ENCODE data around the gene TCF4. TPM values are rescaled to one million over a fixed set of nuclear protein-coding genes. Genes with fewer than 3 reads are reported as not detected.

Gene TCF4
- total RNA-seq, 2 experiments from 2014 or later = 0.28 to 0.45 TPM

GRCh38 chr18:55310863-55311262, 277.1 kb downstream of the TCF4 start:
- Mint-ChIP-seq H3K9me3 (no peaks in the 10 kb centered on the region), H3K4me3 (no peak overlapping the region), H3K36me3 (ENCODE audit: low read depth) (no peaks in the 10 kb centered on the region), H3K27me3 (peaks cover 2% of the 10 kb centered on the region), H3K27ac (no peak overlapping the region), H3K4me1 (no peaks in the 10 kb centered on the region)
- ChIA-PET CTCF (no interaction called here), POLR2A (no interaction called here)
- DNase-seq = no peak

GRCh38 chr18:55310044-55310676, 277.8 kb downstream of the TCF4 start:
- POLR2A ChIA-PET = no interaction called here
- CTCF ChIA-PET = no interaction called here
- Mint-ChIP-seq H3K27me3 (peaks cover 2% of the 10 kb centered on the region), H3K4me3 (no peak overlapping the region), H3K4me1 (no peaks in the 10 kb centered on the region), H3K27ac (no peak overlapping the region), H3K9me3 (no peaks in the 10 kb centered on the region), H3K36me3 (ENCODE audit: low read depth) (no peaks in the 10 kb centered on the region)
- DNase-seq = no peak

GRCh38 chr18:55309249-55309648, 278.7 kb downstream of the TCF4 start:
- ChIA-PET POLR2A (no interaction called here), CTCF (no interaction called here)
- H3K9me3 Mint-ChIP-seq = no peaks in the 10 kb centered on the region
- H3K4me1 Mint-ChIP-seq = no peaks in the 10 kb centered on the region
- DNase-seq = no peak
- H3K36me3 Mint-ChIP-seq (ENCODE audit: low read depth) = no peaks in the 10 kb centered on the region
- peaks cover 2% of the 10 kb centered on the region for H3K27me3 Mint-ChIP-seq
- H3K27ac Mint-ChIP-seq = no peak overlapping the region
- no peak overlapping the region for H3K4me3 Mint-ChIP-seq

- Mint-ChIP-seq H3K27ac (no peak overlapping the region), H3K9me3 (no peaks in the 10 kb centered on the region), H3K36me3 (ENCODE audit: low read depth) (no peaks in the 10 kb centered on the region), H3K27me3 (no peaks in the 10 kb centered on the region), H3K4me1 (no peaks in the 10 kb centered on the region), H3K4me3 (no peak overlapping the region)
- ChIA-PET CTCF (no interaction called here), POLR2A (no interaction called here)
- DNase-seq = no peak
Measured at GRCh38 chr18:55307505-55307904, 280.5 kb downstream of the TCF4 start.

- Mint-ChIP-seq H3K27me3 (no peaks in the 10 kb centered on the region), H3K36me3 (ENCODE audit: low read depth) (no peaks in the 10 kb centered on the region), H3K4me3 (no peak overlapping the region), H3K4me1 (no peaks in the 10 kb centered on the region), H3K27ac (no peak overlapping the region), H3K9me3 (peaks cover 4% of the 10 kb centered on the region)
- DNase-seq = no peak
- ChIA-PET POLR2A (no interaction called here), CTCF (no interaction called here)
Measured at GRCh38 chr18:55306359-55307024, 281.5 kb downstream of the TCF4 start.

GRCh38 chr18:55302167-55302833, 285.7 kb downstream of the TCF4 start:
- DNase-seq = no peak
- Mint-ChIP-seq H3K36me3 (ENCODE audit: low read depth) (no peaks in the 10 kb centered on the region), H3K27ac (no peak overlapping the region), H3K4me1 (no peaks in the 10 kb centered on the region), H3K9me3 (peaks cover 4% of the 10 kb centered on the region), H3K4me3 (no peak overlapping the region), H3K27me3 (no peaks in the 10 kb centered on the region)
- ChIA-PET POLR2A (no interaction called here), CTCF (no interaction called here)

- no peak overlapping the region for H3K4me3 Mint-ChIP-seq
- no peak overlapping the region for H3K27ac Mint-ChIP-seq
- H3K27me3 Mint-ChIP-seq = no peaks in the 10 kb centered on the region
- no peak for DNase-seq
- no peaks in the 10 kb centered on the region for H3K36me3 Mint-ChIP-seq (ENCODE audit: low read depth)
- H3K9me3 Mint-ChIP-seq = peaks cover 4% of the 10 kb centered on the region
- ChIA-PET CTCF (no interaction called here), POLR2A (no interaction called here)
- no peaks in the 10 kb centered on the region for H3K4me1 Mint-ChIP-seq
Measured at GRCh38 chr18:55301824-55302166, 286.2 kb downstream of the TCF4 start.

GRCh38 chr18:55300936-55301531, 287.0 kb downstream of the TCF4 start:
- DNase-seq = no peak
- POLR2A ChIA-PET = no interaction called here
- CTCF ChIA-PET = interaction anchor here (0.7 kb wide), 1 partner anchor 66 kb away, joined by 3 read pairs; no protein-coding TSS in a partner anchor
- Mint-ChIP-seq H3K9me3 (peaks cover 4% of the 10 kb centered on the region), H3K4me1 (no peaks in the 10 kb centered on the region), H3K27ac (no peak overlapping the region), H3K4me3 (no peak overlapping the region), H3K36me3 (ENCODE audit: low read depth) (no peaks in the 10 kb centered on the region), H3K27me3 (no peaks in the 10 kb centered on the region)

GRCh38 chr18:55300421-55300935, 287.5 kb downstream of the TCF4 start:
- Mint-ChIP-seq H3K27me3 (no peaks in the 10 kb centered on the region), H3K9me3 (peaks cover 4% of the 10 kb centered on the region), H3K27ac (no peak overlapping the region), H3K36me3 (ENCODE audit: low read depth) (no peaks in the 10 kb centered on the region), H3K4me3 (no peak overlapping the region), H3K4me1 (no peaks in the 10 kb centered on the region)
- CTCF ChIA-PET = interaction anchor here (0.7 kb wide), 1 partner anchor 65 kb away, joined by 3 read pairs; no protein-coding TSS in a partner anchor
- no peak for DNase-seq
- POLR2A ChIA-PET = no interaction called here

GRCh38 chr18:55296778-55297177, 291.2 kb downstream of the TCF4 start:
- Mint-ChIP-seq H3K36me3 (ENCODE audit: low read depth) (no peaks in the 10 kb centered on the region), H3K27me3 (no peaks in the 10 kb centered on the region), H3K27ac (no peak overlapping the region), H3K4me1 (no peaks in the 10 kb centered on the region), H3K4me3 (no peak overlapping the region), H3K9me3 (no peaks in the 10 kb centered on the region)
- ChIA-PET CTCF (no interaction called here), POLR2A (no interaction called here)
- no peak for DNase-seq

- H3K27me3 Mint-ChIP-seq = peaks cover 3% of the 10 kb centered on the region
- no peaks in the 10 kb centered on the region for H3K9me3 Mint-ChIP-seq
- POLR2A ChIA-PET = no interaction called here
- H3K4me3 Mint-ChIP-seq = no peak overlapping the region
- no peaks in the 10 kb centered on the region for H3K36me3 Mint-ChIP-seq (ENCODE audit: low read depth)
- H3K4me1 Mint-ChIP-seq = no peaks in the 10 kb centered on the region
- CTCF ChIA-PET = no interaction called here
- DNase-seq = no peak
- H3K27ac Mint-ChIP-seq = no peak overlapping the region
Measured at GRCh38 chr18:55296115-55296514, 291.9 kb downstream of the TCF4 start.

- ChIA-PET POLR2A (no interaction called here), CTCF (no interaction called here)
- H3K4me3 Mint-ChIP-seq = no peak overlapping the region
- no peak for DNase-seq
- peaks cover 3% of the 10 kb centered on the region for H3K27me3 Mint-ChIP-seq
- no peaks in the 10 kb centered on the region for H3K4me1 Mint-ChIP-seq
- H3K9me3 Mint-ChIP-seq = no peaks in the 10 kb centered on the region
- no peak overlapping the region for H3K27ac Mint-ChIP-seq
- H3K36me3 Mint-ChIP-seq (ENCODE audit: low read depth) = no peaks in the 10 kb centered on the region
Measured at GRCh38 chr18:55290898-55291297, 297.1 kb downstream of the TCF4 start.

GRCh38 chr18:55289775-55290174, 298.2 kb downstream of the TCF4 start:
- Mint-ChIP-seq H3K36me3 (ENCODE audit: low read depth) (no peaks in the 10 kb centered on the region), H3K9me3 (no peaks in the 10 kb centered on the region), H3K27me3 (peaks cover 3% of the 10 kb centered on the region), H3K4me3 (no peak overlapping the region), H3K27ac (no peak overlapping the region), H3K4me1 (no peaks in the 10 kb centered on the region)
- DNase-seq = no peak
- ChIA-PET POLR2A (no interaction called here), CTCF (no interaction called here)

Data from activated CD4-positive, alpha-beta memory T cell treated with anti-CD3 and anti-CD28 coated beads, Interleukin-2, amount 10 ng/mL, durations not matched to agents 7 days and 5 days (primary cell).